ENCODE results near the gene ZNF677. TPM values are rescaled to one million over a fixed set of nuclear protein-coding genes. Genes with fewer than 3 reads are reported as not detected.
"Not testable (repeated sequence)": the region's sequence is repeated elsewhere in the genome, so short reads cannot be mapped to it uniquely, and the experiment has no call there.

Gene ZNF677
- polyA plus RNA-seq (2013, experiment 1 of 2): 36.9 TPM
- polyA plus RNA-seq (2013, experiment 2 of 2): 38.9 TPM

GRCh38 chr19:53254411-53255341 is at the start of gene ZNF677:
Gene ZNF677, minus strand, starts transcription at chr19:53254873. Its CDS starts 3,323 bp downstream, at chr19:53251550.
- Histone ChIP-seq H3K14ac (ENCODE audit: low read length) (no peak within 1 kb of the TSS), H3K4ac (ENCODE audit: low read length) (no peak within 1 kb of the TSS), H3K4me1 (ENCODE audit: control insufficient read depth in 2 of 2, insufficient read depth in 1 of 2, low read depth in 1 of 2, low read length in 2 of 2) (no peaks in the 10 kb centered on the region), H3K27ac (replicated peaks; ENCODE audit: low read length) (no peak within 1 kb of the TSS), H3K18ac (ENCODE audit: low read length) (peak within 1 kb of the TSS; percentile 91), H2BK12ac (ENCODE audit: low read length) (no peak within 1 kb of the TSS), H3K23ac (ENCODE audit: low read depth, low read length, poor library complexity) (no peak within 1 kb of the TSS), H4K91ac (ENCODE audit: low read depth, low read length, poor library complexity) (no peak within 1 kb of the TSS), H3K36me3 (replicated peaks in 1 of 2; ENCODE audit: control insufficient read depth in 2 of 2, insufficient read depth in 2 of 2, low read length in 2 of 2) (peaks cover 11 to 34% of the 10 kb centered on the region in 2 donors), H3K9ac (ENCODE audit: low read depth, low read length, poor library complexity) (peak within 1 kb of the TSS; percentile 64), H4K8ac (ENCODE audit: low read depth, low read length) (no peak within 1 kb of the TSS), H3K4me2 (ENCODE audit: insufficient read depth, low read length, poor library complexity, severe bottlenecking) (peak within 1 kb of the TSS; percentile 45), H2BK5ac (ENCODE audit: low read length) (no peak within 1 kb of the TSS), H3K4me3 (ENCODE audit: low read length in 2 of 2) (peak within 1 kb of the TSS; percentile 85 to 96), H3K27me3 (ENCODE audit: control insufficient read depth in 3 of 3, insufficient read depth in 3 of 3, low read depth in 1 of 3, low read length in 3 of 3) (no peaks in the 10 kb centered on the region), H2AFZ (ENCODE audit: low read length) (peak within 1 kb of the TSS; percentile 86), H2AK5ac (ENCODE audit: low read depth, low read length) (no peak within 1 kb of the TSS), H2BK120ac (ENCODE audit: low read depth, low read length) (no peak within 1 kb of the TSS), H2BK15ac (ENCODE audit: low read length) (no peak within 1 kb of the TSS), H3K9me3 (replicated peaks in 1 of 2; ENCODE audit: control insufficient read depth in 2 of 2, insufficient read depth in 1 of 2, low read depth in 1 of 2, low read length in 2 of 2) (peaks cover 8 to 56% of the 10 kb centered on the region in 2 donors), H3K79me1 (ENCODE audit: low read depth, low read length) (no peaks in the 10 kb centered on the region)
- peak; percentile 65 for DNase-seq (ENCODE audit: low spot score)
- WGBS, 2 donors (ENCODE audit: extremely low coverage in 2 of 2, insufficient read length in 2 of 2, insufficient replicate concordance in 1 of 2): no CpG with 5 or more reads among the region's 72 CpGs

DNA sequence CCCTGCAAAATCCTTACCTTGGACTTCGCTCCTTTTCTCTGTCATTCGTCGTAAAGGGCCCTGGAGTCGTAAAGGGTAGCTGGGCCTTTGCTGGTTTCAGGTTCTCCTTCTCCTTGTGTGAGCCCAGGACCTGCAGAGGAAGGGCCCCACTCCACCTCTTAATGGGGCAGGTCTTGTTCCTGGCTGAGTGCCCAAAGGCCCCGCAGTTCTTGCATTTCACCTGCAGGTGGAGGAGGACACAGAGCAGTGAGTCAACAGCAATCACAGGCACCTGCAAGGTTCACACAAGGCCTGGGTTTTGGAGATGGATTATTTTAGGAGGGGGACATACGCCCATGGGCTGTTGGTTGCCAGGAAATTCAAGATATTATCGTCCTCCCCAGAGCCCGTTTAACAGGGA is 46.7 kb upstream of the ZNF677 start:
- not testable (repeated sequence) for H3K4ac ChIP-seq (ENCODE audit: low read length); DNase-seq (ENCODE audit: low spot score); H3K4me2 ChIP-seq (ENCODE audit: insufficient read depth, low read length, poor library complexity, severe bottlenecking)

GRCh38 chr19:53294786-53295441 is 40.2 kb upstream of the ZNF677 start:
- H4K91ac ChIP-seq (ENCODE audit: low read depth, low read length, poor library complexity): no peak overlapping the region
- no peak overlapping the region for H2BK15ac ChIP-seq (ENCODE audit: low read length)
- no peak overlapping the region for H3K18ac ChIP-seq (ENCODE audit: low read length)
- H3K4ac ChIP-seq (ENCODE audit: low read length): no peak overlapping the region
- H2BK120ac ChIP-seq (ENCODE audit: low read depth, low read length): no peak overlapping the region
- no peak overlapping the region for H3K9ac ChIP-seq (ENCODE audit: low read depth, low read length, poor library complexity)
- H2BK12ac ChIP-seq (ENCODE audit: low read length): no peak overlapping the region
- H3K36me3 ChIP-seq (replicated peaks in 1 of 2; ENCODE audit: control insufficient read depth in 2 of 2, insufficient read depth in 2 of 2, low read length in 2 of 2): no peaks in the 10 kb centered on the region
- no peak overlapping the region for H4K8ac ChIP-seq (ENCODE audit: low read depth, low read length)
- WGBS, 2 donors (ENCODE audit: extremely low coverage in 2 of 2, insufficient read length in 2 of 2, insufficient replicate concordance in 1 of 2): no CpG with 5 or more reads among the region's 7 CpGs
- no peaks in the 10 kb centered on the region for H3K27me3 ChIP-seq (ENCODE audit: control insufficient read depth in 3 of 3, insufficient read depth in 3 of 3, low read depth in 1 of 3, low read length in 3 of 3)
- H3K4me3 ChIP-seq (ENCODE audit: low read length in 2 of 2): no peak overlapping the region
- H2BK5ac ChIP-seq (ENCODE audit: low read length): no peak overlapping the region
- peak overlapping the region; percentile 45 for H2AFZ ChIP-seq (ENCODE audit: low read length)
- no peak overlapping the region for H2AK5ac ChIP-seq (ENCODE audit: low read depth, low read length)
- no peak overlapping the region for H3K4me2 ChIP-seq (ENCODE audit: insufficient read depth, low read length, poor library complexity, severe bottlenecking)
- peak overlapping the region; percentile 11 for H3K27ac ChIP-seq (replicated peaks; ENCODE audit: low read length)
- no peaks in the 10 kb centered on the region for H3K79me1 ChIP-seq (ENCODE audit: low read depth, low read length)
- H3K4me1 ChIP-seq (ENCODE audit: control insufficient read depth in 2 of 2, insufficient read depth in 1 of 2, low read depth in 1 of 2, low read length in 2 of 2): no peaks in the 10 kb centered on the region
- H3K14ac ChIP-seq (ENCODE audit: low read length): no peak overlapping the region
- no peak overlapping the region for H3K23ac ChIP-seq (ENCODE audit: low read depth, low read length, poor library complexity)
- peaks cover 17 to 37% of the 10 kb centered on the region in 2 donors for H3K9me3 ChIP-seq (replicated peaks in 1 of 2; ENCODE audit: control insufficient read depth in 2 of 2, insufficient read depth in 1 of 2, low read depth in 1 of 2, low read length in 2 of 2)
- no peak for DNase-seq (ENCODE audit: low spot score)

More for the DNA sequence above, 46.7 kb upstream of the ZNF677 start:
- H3K27ac ChIP-seq (replicated peaks; ENCODE audit: low read length); H2AFZ ChIP-seq (ENCODE audit: low read length); H3K9me3 ChIP-seq (replicated peaks in 1 of 2; ENCODE audit: control insufficient read depth in 2 of 2, insufficient read depth in 1 of 2, low read depth in 1 of 2, low read length in 2 of 2); H4K91ac ChIP-seq (ENCODE audit: low read depth, low read length, poor library complexity); H3K4me1 ChIP-seq (ENCODE audit: control insufficient read depth in 2 of 2, insufficient read depth in 1 of 2, low read depth in 1 of 2, low read length in 2 of 2); H3K9ac ChIP-seq (ENCODE audit: low read depth, low read length, poor library complexity); H3K18ac ChIP-seq (ENCODE audit: low read length); H3K36me3 ChIP-seq (replicated peaks in 1 of 2; ENCODE audit: control insufficient read depth in 2 of 2, insufficient read depth in 2 of 2, low read length in 2 of 2); H3K79me1 ChIP-seq (ENCODE audit: low read depth, low read length); H3K4me3 ChIP-seq (ENCODE audit: low read length in 2 of 2); H2BK5ac ChIP-seq (ENCODE audit: low read length); H4K8ac ChIP-seq (ENCODE audit: low read depth, low read length); H2AK5ac ChIP-seq (ENCODE audit: low read depth, low read length); H3K27me3 ChIP-seq (ENCODE audit: control insufficient read depth in 3 of 3, insufficient read depth in 3 of 3, low read depth in 1 of 3, low read length in 3 of 3); H2BK15ac ChIP-seq (ENCODE audit: low read length); H2BK120ac ChIP-seq (ENCODE audit: low read depth, low read length); H3K23ac ChIP-seq (ENCODE audit: low read depth, low read length, poor library complexity); H2BK12ac ChIP-seq (ENCODE audit: low read length); H3K14ac ChIP-seq (ENCODE audit: low read length): not testable (repeated sequence)
- no CpG with 5 or more reads among the region's 8 CpGs for WGBS, 2 donors (ENCODE audit: extremely low coverage in 2 of 2, insufficient read length in 2 of 2, insufficient replicate concordance in 1 of 2)
